ENCODE data around the gene ACTL6B. TPM values are rescaled to one million over a fixed set of nuclear protein-coding genes. Genes with fewer than 3 reads are reported as not detected.
A peak's percentile ranks its signal among the peaks of the same experiment; 100 is the strongest.

Gene ACTL6B
- total and polyA plus RNA-seq, 9 of the 15 experiments (the other 6 are each of a cell fraction or from before 2014, with no cell fraction given), result not detected

GRCh38 chr7:100655908-100656674 lies at the start of gene ACTL6B (continued):
- TF ChIP-seq, protein P1, sequence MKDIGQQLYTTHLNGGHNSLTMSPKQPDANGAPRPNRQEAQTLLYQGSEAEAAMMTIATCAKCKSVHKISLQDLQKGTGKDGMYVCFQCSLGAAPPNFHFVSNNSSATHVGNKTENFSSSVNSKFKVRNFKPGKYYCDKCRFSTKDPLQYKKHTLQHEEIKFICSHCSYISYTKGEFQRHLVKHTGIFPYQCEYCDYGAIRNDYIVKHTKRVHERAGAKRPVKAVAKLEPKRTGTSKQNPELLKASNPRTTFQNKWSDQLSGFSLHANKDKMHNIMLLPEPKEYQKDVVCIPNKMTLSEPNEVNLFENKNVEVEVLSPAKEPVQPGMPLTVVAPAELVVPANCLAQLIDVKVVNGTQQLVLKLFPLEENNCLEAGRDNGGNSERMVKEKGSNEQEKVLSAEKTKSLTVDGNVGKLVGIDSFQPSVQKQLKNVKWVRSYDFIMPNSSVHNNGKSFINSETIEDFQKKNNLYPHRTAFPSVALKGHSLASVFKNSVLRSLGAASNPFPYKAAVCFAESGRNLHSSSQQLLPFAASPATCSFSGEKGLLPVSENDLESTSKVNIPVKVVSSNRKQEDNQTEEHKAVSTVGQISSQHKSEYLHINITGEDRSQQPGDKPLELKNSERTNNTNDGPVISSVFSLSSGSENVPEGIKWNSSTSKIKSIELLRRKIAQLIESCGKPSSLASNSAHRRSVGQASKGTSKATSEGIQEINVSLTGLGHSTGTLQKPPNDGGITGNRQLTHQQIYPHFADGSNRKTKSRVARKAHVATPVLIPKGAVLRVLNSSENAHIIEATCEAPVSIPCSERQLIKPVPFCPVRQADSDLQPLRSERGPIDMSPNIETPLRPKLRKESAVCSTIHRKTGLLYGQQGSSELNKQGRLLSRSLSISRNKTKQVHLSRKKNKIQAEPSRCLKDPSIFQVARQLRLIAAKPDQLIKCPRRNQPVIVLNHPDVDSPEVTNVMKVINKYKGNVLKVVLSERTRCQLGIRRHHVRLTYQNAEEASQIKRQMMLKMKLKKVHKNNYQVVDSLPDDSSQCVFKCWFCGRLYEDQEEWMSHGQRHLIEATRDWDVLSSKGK (CRISPR knock-in tag; IDR thresholded peaks at IDR 0.05), result no peak
- TF ChIP-seq YBX1 (IDR thresholded peaks at IDR 0.05), result no peak
- TF ChIP-seq, protein P2, sequence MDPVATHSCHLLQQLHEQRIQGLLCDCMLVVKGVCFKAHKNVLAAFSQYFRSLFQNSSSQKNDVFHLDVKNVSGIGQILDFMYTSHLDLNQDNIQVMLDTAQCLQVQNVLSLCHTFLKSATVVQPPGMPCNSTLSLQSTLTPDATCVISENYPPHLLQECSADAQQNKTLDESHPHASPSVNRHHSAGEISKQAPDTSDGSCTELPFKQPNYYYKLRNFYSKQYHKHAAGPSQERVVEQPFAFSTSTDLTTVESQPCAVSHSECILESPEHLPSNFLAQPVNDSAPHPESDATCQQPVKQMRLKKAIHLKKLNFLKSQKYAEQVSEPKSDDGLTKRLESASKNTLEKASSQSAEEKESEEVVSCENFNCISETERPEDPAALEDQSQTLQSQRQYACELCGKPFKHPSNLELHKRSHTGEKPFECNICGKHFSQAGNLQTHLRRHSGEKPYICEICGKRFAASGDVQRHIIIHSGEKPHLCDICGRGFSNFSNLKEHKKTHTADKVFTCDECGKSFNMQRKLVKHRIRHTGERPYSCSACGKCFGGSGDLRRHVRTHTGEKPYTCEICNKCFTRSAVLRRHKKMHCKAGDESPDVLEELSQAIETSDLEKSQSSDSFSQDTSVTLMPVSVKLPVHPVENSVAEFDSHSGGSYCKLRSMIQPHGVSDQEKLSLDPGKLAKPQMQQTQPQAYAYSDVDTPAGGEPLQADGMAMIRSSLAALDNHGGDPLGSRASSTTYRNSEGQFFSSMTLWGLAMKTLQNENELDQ (CRISPR knock-in tag; IDR thresholded peaks at IDR 0.05; ENCODE audit: borderline replicate concordance), result peak; percentile 91
- TF ChIP-seq, protein P3, sequence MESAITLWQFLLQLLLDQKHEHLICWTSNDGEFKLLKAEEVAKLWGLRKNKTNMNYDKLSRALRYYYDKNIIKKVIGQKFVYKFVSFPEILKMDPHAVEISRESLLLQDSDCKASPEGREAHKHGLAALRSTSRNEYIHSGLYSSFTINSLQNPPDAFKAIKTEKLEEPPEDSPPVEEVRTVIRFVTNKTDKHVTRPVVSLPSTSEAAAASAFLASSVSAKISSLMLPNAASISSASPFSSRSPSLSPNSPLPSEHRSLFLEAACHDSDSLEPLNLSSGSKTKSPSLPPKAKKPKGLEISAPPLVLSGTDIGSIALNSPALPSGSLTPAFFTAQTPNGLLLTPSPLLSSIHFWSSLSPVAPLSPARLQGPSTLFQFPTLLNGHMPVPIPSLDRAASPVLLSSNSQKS (CRISPR knock-in tag; IDR thresholded peaks at IDR 0.05), result no peak
- TF ChIP-seq BRD9 (IDR thresholded peaks at IDR 0.05; ENCODE audit: low read depth, partially characterized antibody), result no peak
- TF ChIP-seq TCF7L2 (IDR thresholded peaks at IDR 0.05; ENCODE audit: low read depth, low read length), result no peak
- no peak for TF ChIP-seq ARID2 (IDR thresholded peaks at IDR 0.05)
- TF ChIP-seq, protein P4, sequence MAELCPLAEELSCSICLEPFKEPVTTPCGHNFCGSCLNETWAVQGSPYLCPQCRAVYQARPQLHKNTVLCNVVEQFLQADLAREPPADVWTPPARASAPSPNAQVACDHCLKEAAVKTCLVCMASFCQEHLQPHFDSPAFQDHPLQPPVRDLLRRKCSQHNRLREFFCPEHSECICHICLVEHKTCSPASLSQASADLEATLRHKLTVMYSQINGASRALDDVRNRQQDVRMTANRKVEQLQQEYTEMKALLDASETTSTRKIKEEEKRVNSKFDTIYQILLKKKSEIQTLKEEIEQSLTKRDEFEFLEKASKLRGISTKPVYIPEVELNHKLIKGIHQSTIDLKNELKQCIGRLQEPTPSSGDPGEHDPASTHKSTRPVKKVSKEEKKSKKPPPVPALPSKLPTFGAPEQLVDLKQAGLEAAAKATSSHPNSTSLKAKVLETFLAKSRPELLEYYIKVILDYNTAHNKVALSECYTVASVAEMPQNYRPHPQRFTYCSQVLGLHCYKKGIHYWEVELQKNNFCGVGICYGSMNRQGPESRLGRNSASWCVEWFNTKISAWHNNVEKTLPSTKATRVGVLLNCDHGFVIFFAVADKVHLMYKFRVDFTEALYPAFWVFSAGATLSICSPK (IDR thresholded peaks at IDR 0.05; ENCODE audit: borderline replicate concordance), result no peak
- TF ChIP-seq SP1 (CRISPR knock-in tag; IDR thresholded peaks at IDR 0.05), result peak; percentile 89
- peak; percentile 67 for TF ChIP-seq CCNT2 (IDR thresholded peaks at IDR 0.05; ENCODE audit: borderline replicate concordance, extremely low read depth, insufficient read length, low read depth, low read length)
- no peak for TF ChIP-seq HEY1 (CRISPR knock-in tag; IDR thresholded peaks at IDR 0.05; ENCODE audit: borderline replicate concordance)
- no peak for TF ChIP-seq TFAM (CRISPR knock-in tag; conservative IDR thresholded peaks at IDR 0.05)
- peak in 1 of 2 experiments; percentile 95; a peak in 2 of 4 replicates for TF ChIP-seq TEAD1 (CRISPR knock-in tag; IDR thresholded peaks at IDR 0.05)
- TF ChIP-seq U2AF2 (optimal IDR thresholded peaks at IDR 0.05; ENCODE audit: low read depth, low read length), result no peak
- peak; percentile 88; the same call in 1 of the 2 replicates for TF ChIP-seq FOXP4 (CRISPR knock-in tag; IDR thresholded peaks at IDR 0.05; ENCODE audit: borderline replicate concordance)
- no peak; the same call in 1 of the 2 replicates for TF ChIP-seq TCF3 (CRISPR knock-in tag; IDR thresholded peaks at IDR 0.05)

Data from K562 (cell line).